GM12878 (cell line): ENCODE results near the gene DAPK2. TPM values are rescaled to one million over a fixed set of nuclear protein-coding genes. Genes with fewer than 3 reads are reported as not detected.

Experiments used
- ATF7 ChIP-seq: fragments of 450-650 bp; IDR thresholded peaks from 2 replicates; pipeline ENCODE4 v1.6.1; 2016; ENCODE audit warnings: low read depth, mild to moderate bottlenecking
- CEBPZ ChIP-seq: fragments of 150-350 bp; IDR thresholded peaks from 2 replicates; pipeline ENCODE4 v1.6.1; 2016; ENCODE audit warnings: low read depth, low read length
- CREB1 ChIP-seq: IDR thresholded peaks from 2 replicates; pipeline ENCODE4 v1.6.1; 2012; ENCODE audit warnings: low read depth, mild to moderate bottlenecking, inconsistent platforms
- E2F4 ChIP-seq: IDR thresholded peaks from 2 replicates; pipeline ENCODE4 v1.6.1; 2012; ENCODE audit warnings: low read depth, low read length, improper control_type of control experiment
- EP300 ChIP-seq, 2 experiments: fragments of 150-350 bp in 1 of 2; IDR thresholded peaks; 2 replicates each; pipeline ENCODE4 v1.6.1; 2011 to 2012; ENCODE audit warnings: low read depth in 2 of 2, low read length in 2 of 2, borderline replicate concordance in 1 of 2, improper control_type of control experiment in 1 of 2, inconsistent platforms in 1 of 2; ENCODE audit not compliant: control insufficient read depth in 1 of 2
- ESRRA ChIP-seq: IDR thresholded peaks from 2 replicates; pipeline ENCODE4 v1.6.1; 2012; ENCODE audit warnings: mild to moderate bottlenecking, low read length, improper control_type of control experiment
- EZH2 ChIP-seq: IDR thresholded peaks from 2 replicates; pipeline ENCODE4 v1.6.1; 2012; ENCODE audit warnings: low read depth, mild to moderate bottlenecking, control low read depth, inconsistent platforms, low read length, borderline replicate concordance; ENCODE audit not compliant: control insufficient read depth
- FOS ChIP-seq: IDR thresholded peaks from 3 replicates; pipeline ENCODE4 v1.6.1; 2011; ENCODE audit warnings: borderline replicate concordance; ENCODE audit not compliant: insufficient read length; ENCODE audit errors: extremely low read depth
- MEF2A ChIP-seq: IDR thresholded peaks from 2 replicates; pipeline ENCODE4 v1.6.1; 2011; ENCODE audit warnings: low read depth, mild to moderate bottlenecking, low read length, moderate library complexity; ENCODE audit not compliant: insufficient read depth
- MTA2 ChIP-seq: fragments of 450-650 bp; IDR thresholded peaks from 2 replicates; pipeline ENCODE4 v1.6.1; 2016; ENCODE audit warnings: low read depth, mild to moderate bottlenecking, moderate library complexity
- NFYA ChIP-seq: IDR thresholded peaks from 2 replicates; pipeline ENCODE4 v1.6.1; 2011; ENCODE audit warnings: low read depth, mild to moderate bottlenecking, low read length, improper control_type of control experiment, borderline replicate concordance
- PML ChIP-seq: IDR thresholded peaks from 2 replicates; pipeline ENCODE4 v1.6.1; 2012; ENCODE audit warnings: low read length, inconsistent platforms
- POLR2AphosphoS2 ChIP-seq: IDR thresholded peaks from 2 replicates; pipeline ENCODE4 v1.6.1; 2011; ENCODE audit warnings: low read depth, mild to moderate bottlenecking, low read length, improper control_type of control experiment, moderate library complexity
- RB1 ChIP-seq: fragments of 450-650 bp; formaldehyde crosslinking; IDR thresholded peaks from 2 replicates; pipeline ENCODE4 v1.6.1; 2017; ENCODE audit warnings: mild to moderate bottlenecking, borderline replicate concordance
- SIN3A ChIP-seq: IDR thresholded peaks from 2 replicates; pipeline ENCODE4 v1.6.1; 2012; ENCODE audit warnings: low read depth, low read length, improper control_type of control experiment
- SMARCA5 ChIP-seq: fragments of 450-650 bp; IDR thresholded peaks from 2 replicates; pipeline ENCODE4 v1.6.1; 2017; ENCODE audit warnings: mild to moderate bottlenecking
- SRF ChIP-seq, 2 experiments: IDR thresholded peaks; 2 replicates each; pipeline ENCODE4 v1.6.1; 2011; ENCODE audit warnings: low read depth in 2 of 2, low read length in 2 of 2, mild to moderate bottlenecking in 1 of 2, moderate library complexity in 1 of 2
- STAT1 ChIP-seq: fragments of 450-650 bp; conservative IDR thresholded peaks from 2 replicates; pipeline ENCODE4 v1.6.1; 2014; ENCODE audit warnings: antibody characterized with exemption, mild to moderate bottlenecking
- STAT3 ChIP-seq: IDR thresholded peaks from 2 replicates; pipeline ENCODE4 v1.6.1; 2011; ENCODE audit warnings: low read depth, low read length, improper control_type of control experiment
- USF2 ChIP-seq: IDR thresholded peaks from 2 replicates; pipeline ENCODE4 v1.6.1; 2011; ENCODE audit warnings: low read depth, low read length, improper control_type of control experiment, borderline replicate concordance
- WRNIP1 ChIP-seq: IDR thresholded peaks from 2 replicates; pipeline ENCODE4 v1.6.1; 2011; ENCODE audit warnings: low read depth, low read length, improper control_type of control experiment, borderline replicate concordance
- ZNF207 ChIP-seq: fragments of 450-650 bp; IDR thresholded peaks from 2 replicates; pipeline ENCODE4 v1.6.1; 2014; ENCODE audit warnings: antibody characterized with exemption, mild to moderate bottlenecking, borderline replicate concordance
- polyA plus RNA-seq, 11 experiments: library from polyadenylated mRNA; depleted of rRNA in 4 of 11; unstranded in 6 of 11; stranded (reverse) in 5 of 11; fragments of >200 nt; fragmentation: Nextera tagmentation in 4 of 11; fragmentation: Illumina TruSeq in 1 of 11; extraction: Ambion mirVana in 4 of 11; extraction: Trizol in 1 of 11; gene quantifications; 1 replicate in 1 of 11; 2 replicates in 10 of 11; pipeline versions ENCODE4 v1.2.1 to v1.2.3, GENCODE V29; 2011 to 2016; ENCODE audit warnings: inconsistent platforms in 2 of 11, missing spikeins in 2 of 11, low read depth in 1 of 11
- total RNA-seq, 4 experiments: library from RNA; depleted of rRNA in 3 of 4; stranded (reverse); fragments of >200 nt in 3 of 4; fragmentation: Illumina TruSeq in 1 of 4; extraction: Trizol in 1 of 4; gene quantifications; 2 replicates each; pipeline versions ENCODE4 v1.2.1 to v1.2.3, GENCODE V29; 2013 to 2021

The DAPK2 gene
- total and polyA plus RNA-seq, 10 of the 15 experiments (the other 5 are each of a cell fraction or from before 2014, with no cell fraction given): 0.69 to 8.4 (median 4.1) TPM

- TF ChIP-seq USF2 (no peak), ZNF207 (no peak), SMARCA5 (no peak), RB1 (0 out of 2 replicates have a peak, but pooled peaks have one; percentile 52), FOS (no peak), EP300 (IDR thresholded peaks at IDR 0.05; ENCODE audit: borderline replicate concordance in 1 of 2, control insufficient read depth in 1 of 2, low read depth in 2 of 2, low read length in 2 of 2) (peak; percentile 61 to 78; a peak in 2 of 4 replicates), SIN3A (no peak; the same call in 1 of the 2 replicates), STAT1 (no peak), EZH2 (no peak), MEF2A (0 out of 2 replicates have a peak, but pooled peaks have one; percentile 30), CREB1 (peak; percentile 55), MTA2 (peak; percentile 69; the same call in 1 of the 2 replicates), CEBPZ (no peak), SRF (IDR thresholded peaks at IDR 0.05; ENCODE audit: low read depth in 2 of 2, low read length in 2 of 2) (0 out of 4 replicates have a peak, but pooled peaks of 1 of the 2 experiments have one; percentile 9), ATF7 (peak; percentile 71), POLR2AphosphoS2 (no peak), E2F4 (no peak), WRNIP1 (no peak), ESRRA (no peak), PML (no peak), NFYA (no peak), STAT3 (no peak)
Measured at GRCh38 chr15:64010719-64011118, 35.6 kb downstream of the DAPK2 start (continued).
